Measurements from ENCODE around the gene RUNX3.

- TF ChIP-seq CTCF (tag by site-specific recombination; IDR thresholded peaks at IDR 0.05) (no peak), GFI1B (tag by site-specific recombination; IDR thresholded peaks at IDR 0.05) (no peak), ZNF488 (tag by site-specific recombination; IDR thresholded peaks at IDR 0.05) (no peak), ZBTB1 (tag by site-specific recombination; IDR thresholded peaks at IDR 0.05) (no peak)
These were observed 14.2 kb upstream of the RUNX3 start for GRCh38 chr1:24944318-24944717.

Data from HEK293 (cell line).